GM19351 (cell line): Measurements from ENCODE around the gene GFOD1.
"Not testable (repeated sequence)": the region's sequence is repeated elsewhere in the genome, so short reads cannot be mapped to it uniquely, and the experiment has no call there.

Source experiments
- ATAC-seq: cut with Tn5 transposase; IDR thresholded peaks from one replicate; pipeline ENCODE4 v1.9.1; 2021; ENCODE audit warnings: mild to moderate bottlenecking, moderate library complexity; ENCODE audit not compliant: unreplicated experiment

Gene GFOD1

GRCh38 chr6:13466304-13467215 lies 20.8 kb downstream of the GFOD1 start:
- peak; percentile 64 for ATAC-seq

- ATAC-seq, result no peak
Measured at GRCh38 chr6:13465734-13466133, 21.7 kb downstream of the GFOD1 start.

- no peak for ATAC-seq
Measured at GRCh38 chr6:13463941-13464340, 23.5 kb downstream of the GFOD1 start.

- ATAC-seq, result no peak
Measured at GRCh38 chr6:13463328-13463717, 24.1 kb downstream of the GFOD1 start.

- ATAC-seq, result no peak
Measured at GRCh38 chr6:13462458-13463327, 24.7 kb downstream of the GFOD1 start.

GRCh38 chr6:13461805-13462204 lies 25.6 kb downstream of the GFOD1 start:
- no peak for ATAC-seq

- no peak for ATAC-seq
Measured at GRCh38 chr6:13461307-13461706, 26.1 kb downstream of the GFOD1 start.

GRCh38 chr6:13460289-13460688 lies 27.1 kb downstream of the GFOD1 start:
- ATAC-seq, result not testable (repeated sequence)

GRCh38 chr6:13457577-13457976 lies 29.8 kb downstream of the GFOD1 start:
- no peak for ATAC-seq

GRCh38 chr6:13455552-13455966 lies 31.8 kb downstream of the GFOD1 start:
- no peak for ATAC-seq

GRCh38 chr6:13454286-13455221 lies 32.8 kb downstream of the GFOD1 start:
- peak; percentile 46 for ATAC-seq

- no peak for ATAC-seq
Measured at GRCh38 chr6:13453771-13454251, 33.6 kb downstream of the GFOD1 start.

GRCh38 chr6:13453153-13453552 lies 34.2 kb downstream of the GFOD1 start:
- no peak for ATAC-seq

- no peak for ATAC-seq
Measured at GRCh38 chr6:13452346-13453117, 34.9 kb downstream of the GFOD1 start.

- ATAC-seq, result no peak
Measured at GRCh38 chr6:13451181-13451895, 36.1 kb downstream of the GFOD1 start.

GRCh38 chr6:13450628-13451027 lies 36.8 kb downstream of the GFOD1 start:
- ATAC-seq, result no peak

- no peak for ATAC-seq
Measured at GRCh38 chr6:13447949-13448724, 39.3 kb downstream of the GFOD1 start.

- no peak for ATAC-seq
Measured at GRCh38 chr6:13446381-13446780, 41.0 kb downstream of the GFOD1 start.
